Smooth muscle cell (in vitro differentiated cells): ENCODE results near the gene CEPT1. TPM values are rescaled to one million over a fixed set of nuclear protein-coding genes. Genes with fewer than 3 reads are reported as not detected.

ENCODE experiments used
- DNase-seq: peaks from one replicate; lab custom pipeline; 2025; ENCODE audit not compliant: unreplicated experiment; lab: John Stamatoyannopoulos, UW
- H2AFZ ChIP-seq: fragments of 200-600 bp; sonication (generic); 2 replicates; pipeline ENCODE4 v1.6.0; 2016; ENCODE audit warnings: antibody characterized with exemption, low read depth, mild to moderate bottlenecking
- H3F3A ChIP-seq: fragments of 200-600 bp; sonication (generic); 2 replicates; pipeline ENCODE4 v1.6.0; 2017; ENCODE audit warnings: antibody characterized with exemption, low read depth
- H3K27ac ChIP-seq: fragments of 200-600 bp; sonication (generic); 2 replicates; pipeline ENCODE4 v1.5.1; 2016; ENCODE audit warnings: low read depth, mild to moderate bottlenecking
- H3K27me3 ChIP-seq: fragments of 200-600 bp; sonication (generic); 2 replicates; pipeline ENCODE4 v1.6.1; 2016; ENCODE audit warnings: low read depth, mild to moderate bottlenecking
- H3K36me3 ChIP-seq: fragments of 200-600 bp; sonication (generic); 2 replicates; pipeline ENCODE4 v1.5.1; 2016; ENCODE audit warnings: low read depth
- H3K4me1 ChIP-seq: fragments of 200-600 bp; sonication (generic); 2 replicates; pipeline ENCODE4 v1.5.1; 2016; ENCODE audit warnings: low read depth
- H3K4me2 ChIP-seq: fragments of 200-600 bp; sonication (generic); 2 replicates; pipeline ENCODE4 v1.6.0; 2016; ENCODE audit warnings: mild to moderate bottlenecking
- H3K4me3 ChIP-seq: fragments of 200-600 bp; sonication (generic); 2 replicates; pipeline ENCODE4 v1.5.1; 2016; ENCODE audit warnings: mild to moderate bottlenecking
- H3K79me2 ChIP-seq: fragments of 200-600 bp; sonication (generic); 2 replicates; pipeline ENCODE4 v1.6.0; 2016; ENCODE audit warnings: low read depth, mild to moderate bottlenecking
- H3K9ac ChIP-seq: fragments of 200-600 bp; sonication (generic); 2 replicates; pipeline ENCODE4 v1.6.0; 2016; ENCODE audit warnings: low read depth
- H3K9me3 ChIP-seq: fragments of 200-600 bp; sonication (generic); replicated peaks from 2 replicates; pipeline ENCODE4 v1.5.1; 2016; ENCODE audit warnings: low read depth
- H4K20me1 ChIP-seq: fragments of 200-600 bp; sonication (generic); 2 replicates; pipeline ENCODE4 v1.6.0; 2016; ENCODE audit warnings: low read depth
- CTCF ChIP-seq: fragments of 200-600 bp; sonication (generic); IDR thresholded peaks from 2 replicates; pipeline ENCODE4 v1.5.1; 2017; ENCODE audit warnings: borderline replicate concordance, mild to moderate bottlenecking, antibody characterized with exemption; ENCODE audit not compliant: insufficient read depth, poor library complexity, severe bottlenecking
- WGBS: methylation state at CpG from one replicate; pipeline ENCODE4 v1.1.7; 2016; ENCODE audit warnings: low lambda C conversion rate; 5-methylcytosine and 5-hydroxymethylcytosine counted together
- polyA plus RNA-seq: library from polyadenylated mRNA; unstranded; fragments of >200 nt; fragmentation: Nextera tagmentation; extraction: Ambion mirVana; gene quantifications from 2 replicates; pipeline ENCODE4 v1.2.1, GENCODE V29; 2016
- total RNA-seq: library from RNA; depleted of rRNA; stranded (reverse); fragments of >200 nt; gene quantifications from 2 replicates; pipeline ENCODE4 v1.2.3, GENCODE V29; 2014

The CEPT1 gene
- total and polyA plus RNA-seq, 2 experiments from 2014 or later, result 19.4 to 36.8 TPM

GRCh38 chr1:111204201-111204982, 64.4 kb downstream of the CEPT1 start:
- Histone ChIP-seq H3K9me3 (no peaks in the 10 kb centered on the region), H2AFZ (no peak overlapping the region), H3K36me3 (no peaks in the 10 kb centered on the region), H3K27ac (no peak overlapping the region), H3K79me2 (no peaks in the 10 kb centered on the region), H3F3A (no peaks in the 10 kb centered on the region), H3K9ac (no peak overlapping the region), H4K20me1 (no peaks in the 10 kb centered on the region), H3K4me1 (no peaks in the 10 kb centered on the region), H3K4me2 (peak overlapping the region; percentile 76), H3K27me3 (no peaks in the 10 kb centered on the region), H3K4me3 (peak overlapping the region; percentile 41)
- 63% methylated on average over 49 of the region's 61 CpGs for WGBS
- DNase-seq, result no peak
- TF ChIP-seq CTCF, result no peak

GRCh38 chr1:111204983-111205713, 65.1 kb downstream of the CEPT1 start:
- WGBS, result 90% methylated on average over 9 of the region's 9 CpGs
- H4K20me1 ChIP-seq, result no peaks in the 10 kb centered on the region
- H3K4me3 ChIP-seq, result no peak overlapping the region
- H3K4me2 ChIP-seq, result no peak overlapping the region
- no peak for TF ChIP-seq CTCF
- no peaks in the 10 kb centered on the region for H3F3A ChIP-seq
- no peaks in the 10 kb centered on the region for H3K27me3 ChIP-seq
- H3K4me1 ChIP-seq, result no peaks in the 10 kb centered on the region
- H3K9me3 ChIP-seq, result no peaks in the 10 kb centered on the region
- no peak overlapping the region for H2AFZ ChIP-seq
- H3K36me3 ChIP-seq, result no peaks in the 10 kb centered on the region
- no peaks in the 10 kb centered on the region for H3K79me2 ChIP-seq
- DNase-seq, result no peak
- no peak overlapping the region for H3K9ac ChIP-seq
- no peak overlapping the region for H3K27ac ChIP-seq

- no peaks in the 10 kb centered on the region for H3K36me3 ChIP-seq
- 52% methylated on average over 2 of the region's 2 CpGs for WGBS
- H3K79me2 ChIP-seq, result no peaks in the 10 kb centered on the region
- no peak overlapping the region for H2AFZ ChIP-seq
- H3K4me3 ChIP-seq, result no peak overlapping the region
- H4K20me1 ChIP-seq, result no peaks in the 10 kb centered on the region
- no peak overlapping the region for H3K27ac ChIP-seq
- DNase-seq, result no peak
- no peaks in the 10 kb centered on the region for H3K9me3 ChIP-seq
- H3K27me3 ChIP-seq, result no peaks in the 10 kb centered on the region
- TF ChIP-seq CTCF, result no peak
- H3K9ac ChIP-seq, result no peak overlapping the region
- H3K4me2 ChIP-seq, result no peak overlapping the region
- no peaks in the 10 kb centered on the region for H3F3A ChIP-seq
- no peaks in the 10 kb centered on the region for H3K4me1 ChIP-seq
These were observed 65.7 kb downstream of the CEPT1 start for GRCh38 chr1:111205714-111206050.

GRCh38 chr1:111208921-111209320, 68.9 kb downstream of the CEPT1 start:
- Histone ChIP-seq H4K20me1 (no peaks in the 10 kb centered on the region), H3F3A (no peaks in the 10 kb centered on the region), H3K9me3 (no peaks in the 10 kb centered on the region), H2AFZ (no peak overlapping the region), H3K27ac (no peak overlapping the region), H3K4me3 (no peak overlapping the region), H3K27me3 (no peaks in the 10 kb centered on the region), H3K36me3 (no peaks in the 10 kb centered on the region), H3K4me1 (peaks cover 1% of the 10 kb centered on the region), H3K4me2 (no peak overlapping the region), H3K79me2 (no peaks in the 10 kb centered on the region), H3K9ac (no peak overlapping the region)
- no peak for TF ChIP-seq CTCF
- no peak for DNase-seq
- 67% methylated on average over 1 of the region's 1 CpG for WGBS
